LNCAP (cell line): ENCODE data around the gene GLMP.

Experiments used
- CTCF ChIP-seq: fragments of 450-650 bp; IDR thresholded peaks from 2 replicates; pipeline ENCODE4 v1.5.1; 2017; ENCODE audit warnings: mild to moderate bottlenecking

Gene GLMP

GRCh38 chr1:156295391-156295947 is at the start of gene GLMP:
GLMP (minus strand) TSS chr1:156295679; CDS start chr1:156295645, 34 bp downstream.
- TF ChIP-seq CTCF, result no peak

GRCh38 chr1:156344409-156344808 is 48.9 kb upstream of the GLMP start:
- no peak for TF ChIP-seq CTCF

GRCh38 chr1:156342166-156342955 is 46.9 kb upstream of the GLMP start:
- TF ChIP-seq CTCF, result no peak

- no peak for TF ChIP-seq CTCF
Measured at GRCh38 chr1:156338180-156338976, 42.9 kb upstream of the GLMP start, which contains the start of the genes CCT3 and TSACC. CCT3 (minus strand) TSS chr1:156338292; CDS start chr1:156338184, 108 bp downstream. TSACC (plus strand) TSS chr1:156338526; CDS start chr1:156339758, 1,232 bp downstream.

- no peak for TF ChIP-seq CTCF
Measured at GRCh38 chr1:156337888-156338179, 42.4 kb upstream of the GLMP start.

GRCh38 chr1:156337052-156337887 is 41.8 kb upstream of the GLMP start:
- TF ChIP-seq CTCF, result no peak

GRCh38 chr1:156336242-156336641 is 40.8 kb upstream of the GLMP start:
- no peak; the same call in 1 of the 2 replicates for TF ChIP-seq CTCF
